GM12878 (cell line): ENCODE results near the gene GTSF1L. TPM values are rescaled to one million over a fixed set of nuclear protein-coding genes. Genes with fewer than 3 reads are reported as not detected.
A peak's percentile ranks its signal among the peaks of the same experiment; 100 is the strongest.

Experiments used
- ATAC-seq: fragments of 200-7000 bp; cut with Tn5 transposase; 3 replicates; pipeline ENCODE4 v1.9.1; 2020; ENCODE audit warnings: mild to moderate bottlenecking, moderate library complexity
- BruUV-seq: library from RNA; stranded (reverse); fragments of 400-500 nt; replicated peaks from 2 replicates; lab custom pipeline; 2021; lab: Mats Ljungman, UMichigan
- CTCF ChIA-PET: fragments of 300-600 bp; sonication (Branson Sonifier 250); formaldehyde crosslinking; extraction: SDS; loops from one replicate; lab custom pipeline; 2021; ENCODE audit warnings: inconsistent platforms; lab: Yijun Ruan, JAX
- POLR2A ChIA-PET: fragments of 350-600 bp; formaldehyde crosslinking; extraction: SDS; loops from one replicate; lab custom pipeline; 2021; ENCODE audit warnings: inconsistent platforms; lab: Charles Lee
- RAD21 ChIA-PET: fragments of 300-600 bp; sonication (Branson Sonifier 250); formaldehyde crosslinking; loops from one replicate; lab custom pipeline; 2023; ENCODE audit warnings: antibody characterized with exemption; ENCODE audit not compliant: unreplicated experiment; lab: Charles Lee
- SMC1A ChIA-PET: fragments of 300-600 bp; sonication (Branson Sonifier 250); formaldehyde crosslinking; loops from one replicate; lab custom pipeline; 2023; ENCODE audit not compliant: unreplicated experiment, uncharacterized antibody; lab: Charles Lee
- DNase-seq: peaks from one replicate; pipeline ENCODE4 v3.0.0-alpha.2; 2011; ENCODE audit warnings: low read depth, low spot score
- FAIRE-seq: peaks from 3 replicates; lab custom pipeline; 2011; peaks lifted over from hg19 to GRCh38; lab: Jason Lieb, UNC
- H2AFZ ChIP-seq: 2 replicates; pipeline ENCODE4 v1.6.0; 2011; ENCODE audit warnings: low read depth, low read length, control low read depth; ENCODE audit not compliant: control insufficient read depth
- H3K27ac ChIP-seq: 2 replicates; pipeline ENCODE4 v1.5.1; 2011; ENCODE audit warnings: control low read depth; ENCODE audit not compliant: control insufficient read depth, insufficient read depth
- H3K27me3 ChIP-seq, 2 experiments: replicated peaks in 1 of 2; 2 replicates each; pipeline versions ENCODE4 v1.6.0 to v1.6.1; 2011; ENCODE audit warnings: low read length in 1 of 2; ENCODE audit not compliant: control insufficient read depth in 2 of 2, insufficient read depth in 2 of 2
- H3K36me3 ChIP-seq, 2 experiments: 2 replicates each; pipeline ENCODE4 v1.5.1; 2011; ENCODE audit warnings: low read length in 1 of 2; ENCODE audit not compliant: control insufficient read depth in 2 of 2, insufficient read depth in 2 of 2
- H3K4me1 ChIP-seq: 2 replicates; pipeline ENCODE4 v1.6.1; 2011; ENCODE audit warnings: mild to moderate bottlenecking, low read length, moderate library complexity, mixed read lengths; ENCODE audit not compliant: control insufficient read depth, insufficient read depth
- H3K4me2 ChIP-seq: 2 replicates; pipeline ENCODE4 v1.6.0; 2011; ENCODE audit warnings: control low read depth; ENCODE audit not compliant: control insufficient read depth, insufficient read depth
- H3K4me3 ChIP-seq: fragments of 200-600 bp; sonication (generic); 2 replicates; pipeline ENCODE4 v1.5.1; 2016
- H3K79me2 ChIP-seq: 2 replicates; pipeline ENCODE4 v1.6.0; 2011; ENCODE audit warnings: low read length; ENCODE audit not compliant: control insufficient read depth, insufficient read depth
- H3K9ac ChIP-seq: 2 replicates; pipeline ENCODE4 v1.8.0; 2011; ENCODE audit warnings: low read length, control low read depth, mixed read lengths; ENCODE audit not compliant: control insufficient read depth, insufficient read depth
- H3K9me3 ChIP-seq: replicated peaks from 3 replicates; pipeline ENCODE4 v1.5.1; 2011; ENCODE audit warnings: mild to moderate bottlenecking, low read length; ENCODE audit not compliant: control insufficient read depth, insufficient read depth
- H4K20me1 ChIP-seq: 2 replicates; pipeline ENCODE4 v1.6.0; 2011; ENCODE audit not compliant: control insufficient read depth, insufficient read depth
- ATF7 ChIP-seq: fragments of 450-650 bp; IDR thresholded peaks from 2 replicates; pipeline ENCODE4 v1.6.1; 2016; ENCODE audit warnings: low read depth, mild to moderate bottlenecking
- BACH1 ChIP-seq: fragments of 450-650 bp; IDR thresholded peaks from 2 replicates; pipeline ENCODE4 v1.6.1; 2017; ENCODE audit warnings: mild to moderate bottlenecking, borderline replicate concordance
- BCL3 ChIP-seq: IDR thresholded peaks from 2 replicates; pipeline ENCODE4 v1.6.1; 2011; ENCODE audit warnings: borderline replicate concordance, low read depth, mild to moderate bottlenecking, moderate library complexity, low read length; ENCODE audit not compliant: insufficient read depth, poor library complexity, severe bottlenecking
- DPF2 ChIP-seq: fragments of 450-650 bp; IDR thresholded peaks from 2 replicates; pipeline ENCODE4 v1.6.1; 2017; ENCODE audit warnings: mild to moderate bottlenecking
- EED ChIP-seq: sonication (generic); IDR thresholded peaks from 2 replicates; pipeline ENCODE4 v1.6.1; 2016; ENCODE audit warnings: antibody characterized with exemption, low read depth
- EGR1 ChIP-seq, 2 experiments: IDR thresholded peaks; 1 replicate in 1 of 2; 2 replicates in 1 of 2; pipeline ENCODE4 v1.6.1; 2011 to 2012; ENCODE audit warnings: low read depth in 2 of 2, low read length in 2 of 2, borderline replicate concordance in 1 of 2, mild to moderate bottlenecking in 1 of 2, moderate library complexity in 1 of 2
- ESRRA ChIP-seq: IDR thresholded peaks from 2 replicates; pipeline ENCODE4 v1.6.1; 2012; ENCODE audit warnings: mild to moderate bottlenecking, low read length, improper control_type of control experiment
- EZH2 ChIP-seq: IDR thresholded peaks from 2 replicates; pipeline ENCODE4 v1.6.1; 2012; ENCODE audit warnings: low read depth, mild to moderate bottlenecking, control low read depth, inconsistent platforms, low read length, borderline replicate concordance; ENCODE audit not compliant: control insufficient read depth
- IKZF1 ChIP-seq: fragments of 450-650 bp; conservative IDR thresholded peaks from 2 replicates; pipeline ENCODE4 v1.6.1; 2017; ENCODE audit warnings: antibody characterized with exemption, mild to moderate bottlenecking
- JUNB ChIP-seq: IDR thresholded peaks from 2 replicates; pipeline ENCODE4 v1.6.1; 2016; ENCODE audit warnings: antibody characterized with exemption, mild to moderate bottlenecking
- KAT2A ChIP-seq: conservative IDR thresholded peaks from 2 replicates; pipeline ENCODE4 v1.6.1; 2011; ENCODE audit warnings: low read depth, low read length; ENCODE audit not compliant: control insufficient read depth
- MEF2B ChIP-seq: fragments of 450-650 bp; IDR thresholded peaks from 2 replicates; pipeline ENCODE4 v1.6.1; 2018; ENCODE audit warnings: mild to moderate bottlenecking, moderate library complexity; ENCODE audit not compliant: partially characterized antibody, poor library complexity, severe bottlenecking
- MTA2 ChIP-seq: fragments of 450-650 bp; IDR thresholded peaks from 2 replicates; pipeline ENCODE4 v1.6.1; 2016; ENCODE audit warnings: low read depth, mild to moderate bottlenecking, moderate library complexity
- RFX5 ChIP-seq: IDR thresholded peaks from 2 replicates; pipeline ENCODE4 v1.6.1; 2011; ENCODE audit warnings: low read depth, low read length, improper control_type of control experiment
- SIN3A ChIP-seq: IDR thresholded peaks from 2 replicates; pipeline ENCODE4 v1.6.1; 2012; ENCODE audit warnings: low read depth, low read length, improper control_type of control experiment
- SMAD5 ChIP-seq: IDR thresholded peaks from 2 replicates; pipeline ENCODE4 v1.6.1; 2016; ENCODE audit warnings: antibody characterized with exemption, low read depth
- TAF1 ChIP-seq: IDR thresholded peaks from 2 replicates; pipeline ENCODE4 v1.6.1; 2011; ENCODE audit warnings: mild to moderate bottlenecking, low read depth, low read length, borderline replicate concordance
- USF1 ChIP-seq: IDR thresholded peaks from 2 replicates; pipeline ENCODE4 v1.6.1; 2011; ENCODE audit warnings: borderline replicate concordance, low read depth, mild to moderate bottlenecking, moderate library complexity, mixed read lengths, low read length; ENCODE audit not compliant: insufficient read depth; ENCODE audit errors: extremely low read length
- WRNIP1 ChIP-seq: IDR thresholded peaks from 2 replicates; pipeline ENCODE4 v1.6.1; 2011; ENCODE audit warnings: low read depth, low read length, improper control_type of control experiment, borderline replicate concordance
- ZBTB33 ChIP-seq: fragments of 450-650 bp; IDR thresholded peaks from 2 replicates; pipeline ENCODE4 v1.6.1; 2017; ENCODE audit warnings: mild to moderate bottlenecking
- WGBS: methylation state at CpG from one replicate; pipeline ENCODE4 v1.1.6; 2016; ENCODE audit warnings: low lambda C conversion rate; ENCODE audit not compliant: insufficient replicate concordance, insufficient coverage; ENCODE audit errors: missing lambda C conversion rate; 5-methylcytosine and 5-hydroxymethylcytosine counted together
- in situ Hi-C: fragments of 300-500 bp; cut with MboI; formaldehyde crosslinking; loops from 9 replicates; pipeline ENCODE4 v1.14.3; 2018; ENCODE audit warnings: mixed read lengths
- intact Hi-C: fragments of 100-400 bp; cut with micrococcal nuclease; formaldehyde crosslinking; loops from one replicate; pipeline ENCODE4 v1.14.2; 2022; ENCODE audit not compliant: unreplicated experiment
- polyA plus RNA-seq, 11 experiments: library from polyadenylated mRNA; depleted of rRNA in 4 of 11; unstranded in 6 of 11; stranded (reverse) in 5 of 11; fragments of >200 nt; fragmentation: Nextera tagmentation in 4 of 11; fragmentation: Illumina TruSeq in 1 of 11; extraction: Ambion mirVana in 4 of 11; extraction: Trizol in 1 of 11; gene quantifications; 1 replicate in 1 of 11; 2 replicates in 10 of 11; pipeline versions ENCODE4 v1.2.1 to v1.2.3, GENCODE V29; 2011 to 2016; ENCODE audit warnings: inconsistent platforms in 2 of 11, missing spikeins in 2 of 11, low read depth in 1 of 11
- total RNA-seq, 4 experiments: library from RNA; depleted of rRNA in 3 of 4; stranded (reverse); fragments of >200 nt in 3 of 4; fragmentation: Illumina TruSeq in 1 of 4; extraction: Trizol in 1 of 4; gene quantifications; 2 replicates each; pipeline versions ENCODE4 v1.2.1 to v1.2.3, GENCODE V29; 2013 to 2021

The GTSF1L gene
- total and polyA plus RNA-seq, 10 of the 15 experiments (the other 5 are each of a cell fraction or from before 2014, with no cell fraction given) = 0.56 to 2.4 (median 1.3) TPM

GRCh38 chr20:43721429-43722152, 5.2 kb downstream of the GTSF1L start:
- ChIA-PET RAD21 (interaction anchor here (0.7 to 2.0 kb wide), 4 partner anchors 11 to 29 kb away, joined by 3 to 4 read pairs (median 4); no protein-coding TSS in a partner anchor), POLR2A (interaction anchor here (1.0 to 1.3 kb wide), 2 partner anchors 11 to 13 kb away, joined by 3 read pairs; no protein-coding TSS in a partner anchor), SMC1A (interaction anchor here (0.6 to 2.2 kb wide), 5 partner anchors 10 to 104 kb away, joined by 3 to 7 read pairs (median 4); no protein-coding TSS in a partner anchor), CTCF (interaction anchor here (2.2 to 2.6 kb wide), 2 partner anchors 11 to 28 kb away, joined by 8 to 9 read pairs; no protein-coding TSS in a partner anchor)
- no peaks in the 10 kb centered on the region; the same call in 1 of the 3 replicates for H3K9me3 ChIP-seq
- WGBS = 65% methylated on average over 15 of the region's 15 CpGs
- no peak overlapping the region for H3K27ac ChIP-seq
- no TSS peak for BruUV-seq
- intact Hi-C loops = no loop called here
- H3K4me3 ChIP-seq = no peak overlapping the region
- 0 out of 2 replicates have a peak overlapping the region, but pooled peaks have one; percentile 46 for H3K4me2 ChIP-seq
- DNase-seq = no peak
- peaks cover 4% of the 10 kb centered on the region; the same call in 1 of the 2 replicates for H3K4me1 ChIP-seq
- FAIRE-seq = no peak
- H3K27me3 ChIP-seq = no peaks in the 10 kb centered on the region
- peaks cover 0 to 6% of the 10 kb centered on the region in 2 experiments; a peak in 2 of 4 replicates for H3K36me3 ChIP-seq
- H3K9ac ChIP-seq = no peak overlapping the region
- in situ Hi-C loops = no loop called here
- ATAC-seq = peak; percentile 44
- H2AFZ ChIP-seq = peak overlapping the region; percentile 66
- H4K20me1 ChIP-seq = no peaks in the 10 kb centered on the region
- H3K79me2 ChIP-seq = no peaks in the 10 kb centered on the region
- no peak for TF ChIP-seq KAT2A
- TF ChIP-seq USF1 = peak; percentile 76
- no peak for TF ChIP-seq EZH2
- TF ChIP-seq BCL3 = no peak
- TF ChIP-seq MTA2 = no peak
- TF ChIP-seq EGR1 (IDR thresholded peaks at IDR 0.05; ENCODE audit: borderline replicate concordance in 1 of 2, low read depth in 2 of 2, low read length in 2 of 2) = no peak
- TF ChIP-seq EED = peak; percentile 15; the same call in 1 of the 2 replicates
- TF ChIP-seq ZBTB33 = no peak
- TF ChIP-seq SIN3A = no peak
- peak; percentile 52 for TF ChIP-seq IKZF1
- no peak for TF ChIP-seq JUNB
- TF ChIP-seq DPF2 = peak; percentile 43; the same call in 1 of the 2 replicates
- no peak for TF ChIP-seq SMAD5
- TF ChIP-seq MEF2B = no peak
- TF ChIP-seq WRNIP1 = no peak
- TF ChIP-seq TAF1 = no peak
- TF ChIP-seq ATF7 = no peak
- no peak for TF ChIP-seq ESRRA
- no peak for TF ChIP-seq BACH1
- TF ChIP-seq RFX5 = no peak
